Sigmoid colon (tissue), 7 donors: Measurements from ENCODE around the gene PIMREG. TPM values are rescaled to one million over a fixed set of nuclear protein-coding genes. Genes with fewer than 3 reads are reported as not detected.
A peak's percentile ranks its signal among the peaks of the same experiment; 100 is the strongest.

Experiments used
- DNase-seq: peaks from one replicate; pipeline ENCODE4 v3.0.0-alpha.2; 2019
- H3K27ac ChIP-seq, 4 donors: fragments of 200-600 bp; sonication (generic); one replicate each; pipeline ENCODE4 v1.5.1; 2016 to 2019; ENCODE audit warnings: mild to moderate bottlenecking in 1 of 4
- H3K27me3 ChIP-seq, 3 donors: fragments of 200-600 bp; sonication (generic); one replicate each; pipeline ENCODE4 v1.5.1; 2019; ENCODE audit warnings: mild to moderate bottlenecking in 1 of 3
- H3K36me3 ChIP-seq, 4 donors: fragments of 200-600 bp; sonication (generic); one replicate each; pipeline ENCODE4 v1.5.1; 2016 to 2019
- H3K4me1 ChIP-seq, 4 donors: fragments of 200-600 bp; sonication (generic); one replicate each; pipeline ENCODE4 v1.5.1; 2017 to 2019
- H3K4me3 ChIP-seq, 4 donors: fragments of 200-600 bp; sonication (generic); one replicate each; pipeline ENCODE4 v1.5.1; 2017 to 2019; ENCODE audit warnings: mild to moderate bottlenecking in 2 of 4, moderate library complexity in 1 of 4
- H3K9me3 ChIP-seq, 4 donors: fragments of 200-600 bp in 3 of 4; sonication (generic) in 3 of 4; one replicate each; pipeline versions ENCODE4 v1.5.1 to v1.6.1; 2013 to 2019
- EP300 ChIP-seq, 4 donors: sonication (generic); formaldehyde crosslinking; IDR thresholded peaks; one replicate each; pipeline ENCODE4 v1.6.1; 2017; ENCODE audit warnings: antibody characterized with exemption in 4 of 4
- POLR2A ChIP-seq, 2 donors: fragments of 450-650 bp; IDR thresholded peaks; one replicate each; pipeline ENCODE4 v1.6.1; 2016; ENCODE audit warnings: antibody characterized with exemption in 2 of 2, mild to moderate bottlenecking in 2 of 2, moderate library complexity in 2 of 2
- POLR2AphosphoS5 ChIP-seq, 4 donors: sonication (generic); formaldehyde crosslinking; IDR thresholded peaks; one replicate each; pipeline ENCODE4 v1.6.1; 2017; ENCODE audit warnings: antibody characterized with exemption in 4 of 4
- WGBS, 2 donors: extraction: QIAGEN DNeasy Blood & Tissue Kit; methylation state at CpG; one replicate each; pipeline ENCODE4 v1.1.7; 2013; 5-methylcytosine and 5-hydroxymethylcytosine counted together
- intact Hi-C: fragments of 100-400 bp; cut with DNase I; formaldehyde crosslinking; loops from one replicate; pipeline ENCODE4 v1.15.1; 2023
- polyA plus RNA-seq, 3 donors: library from polyadenylated mRNA; stranded (reverse); fragments of 200-250 nt; gene quantifications; one replicate each; pipeline ENCODE4 v1.2.3, GENCODE V29; 2013
- total RNA-seq, 4 donors: library from RNA; depleted of rRNA; stranded (reverse); fragments of >200 nt; gene quantifications; one replicate each; pipeline ENCODE4 v1.1.0, GENCODE V29; 2016
- TF ChIP-seq, protein P1 (sequence below), 4 experiments: fragments of 450-650 bp in 3 of 4; fragments of 200-600 bp in 1 of 4; IDR thresholded peaks; one replicate each; pipeline ENCODE4 v1.5.1; 2016 to 2019; ENCODE audit warnings: antibody characterized with exemption in 4 of 4, mild to moderate bottlenecking in 3 of 4, moderate library complexity in 2 of 4
- donor health status: healthy with polysubstance abuse.
- donor health status: Bipolar disorder and iron deficiency.
- donor health status: healthy.

Gene PIMREG
- total and polyA plus RNA-seq, 7 donors: 2.5 to 7.8 TPM; not detected in 5

DNA sequence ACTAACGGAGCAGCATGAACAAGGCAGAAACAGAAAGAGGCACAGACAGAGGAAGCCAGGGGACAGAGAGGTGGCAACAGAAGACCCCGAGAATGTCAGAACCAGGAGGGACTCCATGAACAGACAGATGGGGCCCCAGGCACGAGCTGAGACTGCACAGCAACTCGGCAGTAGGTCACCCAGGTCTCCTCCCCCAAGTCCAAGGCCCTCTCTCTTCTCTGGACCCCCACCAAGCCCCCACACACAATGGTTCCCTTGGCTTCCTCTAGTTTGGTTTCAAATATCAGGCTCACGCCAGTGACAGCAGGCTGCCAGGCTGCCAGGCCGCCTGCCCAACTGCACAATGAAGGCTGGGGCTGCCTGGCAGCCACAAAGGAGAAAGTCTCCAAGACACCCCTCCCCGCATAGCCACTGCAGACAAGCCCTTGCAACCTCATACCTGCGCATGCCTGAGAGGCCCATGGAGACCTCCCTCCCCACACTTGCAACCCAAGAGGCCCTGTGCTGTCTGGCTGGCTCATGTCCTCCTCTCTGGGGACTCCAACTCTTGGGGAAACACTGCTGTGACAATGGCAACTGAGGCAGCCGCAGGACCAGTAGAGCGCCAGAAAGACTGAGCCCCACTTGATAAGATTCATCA is 54.8 kb downstream of the PIMREG start:
- Histone ChIP-seq H3K4me1 (peaks cover 0 to 23% (median 18%) of the 10 kb centered on the region in 4 donors), H3K4me3 (no peak overlapping the region), H3K27ac (no peak overlapping the region), H3K27me3 (no peaks in the 10 kb centered on the region), H3K9me3 (no peaks in the 10 kb centered on the region), H3K36me3 (peaks cover 0 to 8% (median 2%) of the 10 kb centered on the region in 4 donors)
- intact Hi-C loops: no loop called here
- WGBS, 2 donors: 92 to 93% methylated on average over 10 of the region's 10 CpGs
- TF ChIP-seq, protein P1, sequence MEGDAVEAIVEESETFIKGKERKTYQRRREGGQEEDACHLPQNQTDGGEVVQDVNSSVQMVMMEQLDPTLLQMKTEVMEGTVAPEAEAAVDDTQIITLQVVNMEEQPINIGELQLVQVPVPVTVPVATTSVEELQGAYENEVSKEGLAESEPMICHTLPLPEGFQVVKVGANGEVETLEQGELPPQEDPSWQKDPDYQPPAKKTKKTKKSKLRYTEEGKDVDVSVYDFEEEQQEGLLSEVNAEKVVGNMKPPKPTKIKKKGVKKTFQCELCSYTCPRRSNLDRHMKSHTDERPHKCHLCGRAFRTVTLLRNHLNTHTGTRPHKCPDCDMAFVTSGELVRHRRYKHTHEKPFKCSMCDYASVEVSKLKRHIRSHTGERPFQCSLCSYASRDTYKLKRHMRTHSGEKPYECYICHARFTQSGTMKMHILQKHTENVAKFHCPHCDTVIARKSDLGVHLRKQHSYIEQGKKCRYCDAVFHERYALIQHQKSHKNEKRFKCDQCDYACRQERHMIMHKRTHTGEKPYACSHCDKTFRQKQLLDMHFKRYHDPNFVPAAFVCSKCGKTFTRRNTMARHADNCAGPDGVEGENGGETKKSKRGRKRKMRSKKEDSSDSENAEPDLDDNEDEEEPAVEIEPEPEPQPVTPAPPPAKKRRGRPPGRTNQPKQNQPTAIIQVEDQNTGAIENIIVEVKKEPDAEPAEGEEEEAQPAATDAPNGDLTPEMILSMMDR (IDR thresholded peaks at IDR 0.05): no peak
- TF ChIP-seq POLR2A (IDR thresholded peaks at IDR 0.05) (no peak), EP300 (IDR thresholded peaks at IDR 0.05) (no peak), POLR2AphosphoS5 (IDR thresholded peaks at IDR 0.05) (no peak)
- DNase-seq: peak; percentile 44

Other genes starting within 250 kb of the PIMREG start
- not detected for gene AIPL1, start 9.3 kb upstream of the PIMREG start, total RNA-seq
- gene AIPL1, start 9.3 kb upstream of the PIMREG start, polyA plus RNA-seq: not detected
- 10 to 100 TPM in 1 of 4 donors, 1 to 10 TPM in 3; 4.3 to 13.6 (median 8.0) TPM for gene PITPNM3, start 112.1 kb downstream of the PIMREG start, total RNA-seq
- gene PITPNM3, start 112.1 kb downstream of the PIMREG start, polyA plus RNA-seq: 1 to 10 TPM; 3.6 to 5.7 (median 4.6) TPM
- gene KIAA0753, start 196.3 kb downstream of the PIMREG start, total RNA-seq: 10 to 100 TPM; 14.1 to 18.3 (median 14.5) TPM
- 1 to 10 TPM; 3.6 to 8.1 (median 3.9) TPM for gene KIAA0753, start 196.3 kb downstream of the PIMREG start, polyA plus RNA-seq
- gene TXNDC17, start 196.6 kb downstream of the PIMREG start, total RNA-seq: 100 to 1,000 TPM in 3 of 4 donors, 10 to 100 TPM in 1; 37.3 to 152 (median 120) TPM
- 100 to 1,000 TPM; 296 to 703 (median 532) TPM for gene TXNDC17, start 196.6 kb downstream of the PIMREG start, polyA plus RNA-seq
- gene MED31, start 207.2 kb downstream of the PIMREG start, total RNA-seq: 1 to 10 TPM; 2.0 to 8.6 (median 7.1) TPM
- gene MED31, start 207.2 kb downstream of the PIMREG start, polyA plus RNA-seq: 10 to 100 TPM in 2 of 3 donors, 1 to 10 TPM in 1; 9.6 to 24.0 (median 11.5) TPM
- 1 to 10 TPM in 3 of 4 donors, under 1 TPM in 1; 0.81 to 2.8 (median 1.7) TPM for gene C17orf100, start 207.3 kb downstream of the PIMREG start, total RNA-seq
- gene C17orf100, start 207.3 kb downstream of the PIMREG start, polyA plus RNA-seq: 1 to 10 TPM; 2.1 to 4.2 (median 2.1) TPM